ENCODE data around the gene IGFALS.
A peak's percentile ranks its signal among the peaks of the same experiment; 100 is the strongest.

Gene IGFALS

DNA sequence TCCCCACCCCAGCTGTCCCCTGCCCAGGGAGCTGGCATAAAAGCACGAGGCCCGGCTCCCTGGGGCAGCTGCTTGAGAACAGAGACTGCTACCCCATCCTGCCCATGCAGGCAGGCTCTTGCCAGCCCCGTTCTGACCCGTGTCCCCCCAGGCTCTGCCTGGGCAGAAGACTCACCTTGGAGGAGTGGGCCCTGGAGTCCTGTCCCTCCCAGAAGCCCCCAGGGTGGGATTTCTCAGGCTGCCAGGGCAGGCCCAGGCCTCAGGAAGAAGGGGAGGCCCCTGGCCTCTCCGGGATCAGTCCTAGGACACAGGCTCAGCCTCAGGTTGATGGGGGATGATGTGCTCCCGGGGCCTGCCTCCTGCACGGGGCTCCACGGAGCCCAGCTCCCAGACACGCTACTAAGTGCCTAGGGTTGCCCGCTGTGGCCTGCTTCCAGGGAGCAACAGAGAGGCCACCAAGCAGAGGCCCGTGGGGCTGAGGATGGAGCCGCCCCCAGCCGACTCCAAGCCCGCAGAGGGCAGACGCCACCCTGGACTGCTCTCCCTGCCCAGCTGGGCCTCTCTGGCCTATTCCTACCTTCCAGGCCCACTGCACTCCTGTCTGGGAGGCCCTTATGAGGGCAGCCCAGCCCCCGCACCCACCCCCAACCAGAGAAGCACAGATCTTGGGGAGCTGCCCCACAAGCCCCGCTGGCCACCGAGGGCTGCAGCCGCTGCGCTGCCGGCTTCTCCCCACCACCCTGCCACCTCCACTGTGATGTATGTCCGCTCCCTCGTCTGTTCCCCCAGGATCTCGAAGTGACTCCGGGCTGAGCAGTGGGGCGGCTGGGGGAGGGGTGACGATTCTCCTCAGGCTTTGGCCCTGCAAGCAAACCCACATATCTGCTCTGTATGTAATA, 23.9 kb downstream of the IGFALS start:
- Histone ChIP-seq H3K4me1 (peaks cover 4% of the 10 kb centered on the region), H3K27me3 (no peaks in the 10 kb centered on the region), H3K9me3 (no peaks in the 10 kb centered on the region), H3K4me3 (ENCODE audit: low read depth, low read length) (peak overlapping the region; percentile 92), H3K36me3 (peaks cover 60% of the 10 kb centered on the region)
- TF ChIP-seq CTCF (IDR thresholded peaks at IDR 0.05; ENCODE audit: low read depth, low read length), result no peak
- no peak for DNase-seq

- no peak for DNase-seq
- peaks cover 4% of the 10 kb centered on the region for H3K4me1 ChIP-seq
- no peaks in the 10 kb centered on the region for H3K9me3 ChIP-seq
- H3K27me3 ChIP-seq, result no peaks in the 10 kb centered on the region
- TF ChIP-seq CTCF (IDR thresholded peaks at IDR 0.05; ENCODE audit: low read depth, low read length), result no peak
- no peak overlapping the region for H3K4me3 ChIP-seq (ENCODE audit: low read depth, low read length)
- H3K36me3 ChIP-seq, result peaks cover 67% of the 10 kb centered on the region
Observed at GRCh38 chr16:1768767-1769401, 24.6 kb downstream of the IGFALS start.

GRCh38 chr16:1768061-1768766, 25.3 kb downstream of the IGFALS start:
- Histone ChIP-seq H3K4me1 (peaks cover 4% of the 10 kb centered on the region), H3K9me3 (no peaks in the 10 kb centered on the region), H3K4me3 (ENCODE audit: low read depth, low read length) (no peak overlapping the region), H3K36me3 (peaks cover 71% of the 10 kb centered on the region), H3K27me3 (no peaks in the 10 kb centered on the region)
- no peak for TF ChIP-seq CTCF (IDR thresholded peaks at IDR 0.05; ENCODE audit: low read depth, low read length)
- DNase-seq, result no peak

- no peak for TF ChIP-seq CTCF (IDR thresholded peaks at IDR 0.05; ENCODE audit: low read depth, low read length)
- Histone ChIP-seq H3K4me3 (ENCODE audit: low read depth, low read length) (no peak overlapping the region), H3K27me3 (no peaks in the 10 kb centered on the region), H3K9me3 (no peaks in the 10 kb centered on the region), H3K4me1 (peaks cover 4% of the 10 kb centered on the region), H3K36me3 (peaks cover 79% of the 10 kb centered on the region)
- no peak for DNase-seq
Observed at GRCh38 chr16:1767116-1767994, 26.1 kb downstream of the IGFALS start.

GRCh38 chr16:1766701-1767100, 26.8 kb downstream of the IGFALS start:
- no peak for TF ChIP-seq CTCF (IDR thresholded peaks at IDR 0.05; ENCODE audit: low read depth, low read length)

More at GRCh38 chr16:1766701-1767100, 26.8 kb downstream of the IGFALS start:
- peaks cover 77% of the 10 kb centered on the region for H3K36me3 ChIP-seq
- no peak for DNase-seq
- H3K9me3 ChIP-seq, result no peaks in the 10 kb centered on the region
- peaks cover 4% of the 10 kb centered on the region for H3K4me1 ChIP-seq
- no peak overlapping the region for H3K4me3 ChIP-seq (ENCODE audit: low read depth, low read length)
- no peaks in the 10 kb centered on the region for H3K27me3 ChIP-seq
